Lung (tissue), 12 donors: ENCODE results near the gene POLE4. TPM values are rescaled to one million over a fixed set of nuclear protein-coding genes. Genes with fewer than 3 reads are reported as not detected.

ENCODE experiments used
- ATAC-seq: fragments of 200-7000 bp; cut with Tn5 transposase; one replicate; pipeline ENCODE4 v1.9.1; 2020; ENCODE audit warnings: moderate number of reproducible peaks; ENCODE audit not compliant: insufficient read depth, low FRiP score
- DNase-seq, 3 donors: peaks; one replicate each; pipeline ENCODE4 v3.0.0-alpha.2; 2013 to 2017
- H3K27ac ChIP-seq, 2 donors: one replicate each; pipeline ENCODE4 v1.5.1; 2013; ENCODE audit warnings: mild to moderate bottlenecking in 2 of 2, moderate library complexity in 2 of 2, control low read depth in 1 of 2, inconsistent platforms in 1 of 2, low read depth in 1 of 2, low read length in 1 of 2
- H3K27me3 ChIP-seq, 3 donors: one replicate each; pipeline ENCODE4 v1.5.1; 2013; ENCODE audit warnings: low read length in 2 of 3; ENCODE audit not compliant: control insufficient read depth in 3 of 3, insufficient read depth in 3 of 3
- H3K36me3 ChIP-seq, 4 donors: one replicate each; pipeline ENCODE4 v1.5.1; 2013; ENCODE audit warnings: low read length in 4 of 4, mild to moderate bottlenecking in 1 of 4, moderate library complexity in 1 of 4; ENCODE audit not compliant: control insufficient read depth in 4 of 4, insufficient read depth in 4 of 4
- H3K4me1 ChIP-seq, 5 donors: one replicate each; pipeline ENCODE4 v1.5.1; 2013; ENCODE audit warnings: low read length in 5 of 5, mild to moderate bottlenecking in 2 of 5, moderate library complexity in 1 of 5; ENCODE audit not compliant: control insufficient read depth in 5 of 5, insufficient read depth in 5 of 5
- H3K4me3 ChIP-seq: one replicate; pipeline ENCODE4 v1.5.1; 2013; ENCODE audit warnings: mild to moderate bottlenecking, control low read depth, moderate library complexity
- H3K9ac ChIP-seq, 2 donors: one replicate each; pipeline ENCODE4 v1.5.1; 2013; ENCODE audit warnings: low read length in 2 of 2, control low read depth in 1 of 2; ENCODE audit not compliant: insufficient read depth in 1 of 2
- H3K9me3 ChIP-seq, 4 donors: one replicate each; pipeline ENCODE4 v1.5.1; 2013; ENCODE audit warnings: low read length in 3 of 4, mild to moderate bottlenecking in 1 of 4, moderate library complexity in 1 of 4; ENCODE audit not compliant: control insufficient read depth in 4 of 4, insufficient read depth in 3 of 4
- WGBS, 2 donors: extraction: QIAGEN DNeasy Blood & Tissue Kit; methylation state at CpG; one replicate each; pipeline ENCODE4 v1.1.7; 2013; 5-methylcytosine and 5-hydroxymethylcytosine counted together
- polyA plus RNA-seq, 2 donors: library from polyadenylated mRNA; stranded (reverse); fragments of 200-250 nt; gene quantifications; one replicate each; pipeline ENCODE4 v1.2.1, GENCODE V29; 2013
- total RNA-seq, 2 donors: library from RNA; depleted of rRNA in 1 of 2; stranded (reverse); fragments of >200 nt in 1 of 2; gene quantifications; one replicate each; pipeline ENCODE4 v1.2.1, GENCODE V29; 2014 to 2021
- TF ChIP-seq, protein P1 (sequence below): IDR thresholded peaks from 2 replicates; pipeline ENCODE4 v1.5.1; 2012; ENCODE audit warnings: mild to moderate bottlenecking; ENCODE audit errors: control extremely low read depth, extremely low read depth
- donor health status: control.
- donor health status: control.
- donor health status: Bipolar disorder and iron deficiency.
- donor health status: healthy.
- donor health status: DM: yes; HTN: yes; CAD: no.

POLE4 gene
- total and polyA plus RNA-seq, 4 donors, result 18.7 to 87.9 (median 57.6) TPM

DNA sequence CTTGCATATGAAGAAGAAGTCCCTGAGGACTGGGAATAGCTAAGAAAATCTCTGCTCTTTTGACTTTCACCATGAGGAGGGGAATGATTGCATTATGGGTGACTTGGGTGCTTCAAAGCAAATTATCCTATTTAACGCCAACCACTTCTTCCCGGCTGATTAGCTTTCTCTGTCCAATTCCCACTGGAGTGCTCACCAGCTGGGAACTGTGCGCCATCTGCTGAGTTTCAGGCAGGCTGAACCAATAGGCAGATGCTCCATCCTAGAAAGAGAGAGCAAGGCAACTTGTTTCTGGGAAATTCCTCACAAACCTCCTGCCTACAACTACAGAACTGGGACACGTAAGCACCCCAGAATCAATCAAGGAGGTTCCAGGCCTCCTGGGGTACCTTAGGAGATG, 49.4 kb downstream of the POLE4 start:
- no peak overlapping the region for H3K9ac ChIP-seq
- H3K27me3 ChIP-seq, result no peaks in the 10 kb centered on the region
- 96 to 98% methylated on average over 4 of the region's 4 CpGs for WGBS, 2 donors
- H3K4me1 ChIP-seq, result no peaks in the 10 kb centered on the region
- no peak overlapping the region for H3K27ac ChIP-seq
- TF ChIP-seq, protein P1, sequence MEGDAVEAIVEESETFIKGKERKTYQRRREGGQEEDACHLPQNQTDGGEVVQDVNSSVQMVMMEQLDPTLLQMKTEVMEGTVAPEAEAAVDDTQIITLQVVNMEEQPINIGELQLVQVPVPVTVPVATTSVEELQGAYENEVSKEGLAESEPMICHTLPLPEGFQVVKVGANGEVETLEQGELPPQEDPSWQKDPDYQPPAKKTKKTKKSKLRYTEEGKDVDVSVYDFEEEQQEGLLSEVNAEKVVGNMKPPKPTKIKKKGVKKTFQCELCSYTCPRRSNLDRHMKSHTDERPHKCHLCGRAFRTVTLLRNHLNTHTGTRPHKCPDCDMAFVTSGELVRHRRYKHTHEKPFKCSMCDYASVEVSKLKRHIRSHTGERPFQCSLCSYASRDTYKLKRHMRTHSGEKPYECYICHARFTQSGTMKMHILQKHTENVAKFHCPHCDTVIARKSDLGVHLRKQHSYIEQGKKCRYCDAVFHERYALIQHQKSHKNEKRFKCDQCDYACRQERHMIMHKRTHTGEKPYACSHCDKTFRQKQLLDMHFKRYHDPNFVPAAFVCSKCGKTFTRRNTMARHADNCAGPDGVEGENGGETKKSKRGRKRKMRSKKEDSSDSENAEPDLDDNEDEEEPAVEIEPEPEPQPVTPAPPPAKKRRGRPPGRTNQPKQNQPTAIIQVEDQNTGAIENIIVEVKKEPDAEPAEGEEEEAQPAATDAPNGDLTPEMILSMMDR, result no peak
- no peak for DNase-seq
- H3K36me3 ChIP-seq, result no peaks in the 10 kb centered on the region
- no peak for ATAC-seq
- no peak overlapping the region for H3K4me3 ChIP-seq
- H3K9me3 ChIP-seq, result no peaks in the 10 kb centered on the region

- H3K27ac ChIP-seq, result no peak overlapping the region
- DNase-seq (no peak), ATAC-seq (no peak)
- no peak overlapping the region for H3K4me3 ChIP-seq
- 87 to 91% methylated on average over 1 of the region's 1 CpG for WGBS, 2 donors
- no peaks in the 10 kb centered on the region for H3K4me1 ChIP-seq
- TF ChIP-seq, protein P1, result no peak
- H3K36me3 ChIP-seq, result no peaks in the 10 kb centered on the region
- peaks cover 0 to 3% (median 0%) of the 10 kb centered on the region in 4 donors for H3K9me3 ChIP-seq
- no peaks in the 10 kb centered on the region for H3K27me3 ChIP-seq
- H3K9ac ChIP-seq, result no peak overlapping the region
Observed at GRCh38 chr2:75010571-75010970, 52.1 kb downstream of the POLE4 start.

- TF ChIP-seq, protein P1, result no peak
- H3K27ac ChIP-seq, result no peak overlapping the region
- H3K9me3 ChIP-seq, result peaks cover 0 to 3% (median 0%) of the 10 kb centered on the region in 4 donors
- no peaks in the 10 kb centered on the region for H3K27me3 ChIP-seq
- H3K4me3 ChIP-seq, result no peak overlapping the region
- WGBS, 2 donors, result 73 to 88% methylated on average over 8 of the region's 8 CpGs
- no peak for ATAC-seq
- no peaks in the 10 kb centered on the region for H3K36me3 ChIP-seq
- H3K9ac ChIP-seq, result no peak overlapping the region
- H3K4me1 ChIP-seq, result no peaks in the 10 kb centered on the region
- no peak for DNase-seq
Observed at GRCh38 chr2:75012080-75012479, 53.6 kb downstream of the POLE4 start.

- H3K4me3 ChIP-seq, result no peak overlapping the region
- peaks cover 0 to 3% (median under 1%) of the 10 kb centered on the region in 4 donors for H3K9me3 ChIP-seq
- H3K4me1 ChIP-seq, result peaks cover 0 to 8% (median 0%) of the 10 kb centered on the region in 5 donors
- no peaks in the 10 kb centered on the region for H3K27me3 ChIP-seq
- no peak overlapping the region for H3K27ac ChIP-seq
- H3K9ac ChIP-seq, result no peak overlapping the region
- no peaks in the 10 kb centered on the region for H3K36me3 ChIP-seq
- no peak for ATAC-seq
- 79 to 83% methylated on average over 2 of the region's 2 CpGs for WGBS, 2 donors
- TF ChIP-seq, protein P1, result no peak
- peak in 1 of 3 donors; percentile 21 for DNase-seq
Observed at GRCh38 chr2:75018162-75018561, 59.7 kb downstream of the POLE4 start.
